Esophagus squamous epithelium (tissue), 4 donors: ENCODE data around the gene NFATC2.

Source experiments
- CTCF ChIP-seq, 6 experiments: fragments of 450-650 bp in 4 of 6; fragments of 200-600 bp in 2 of 6; sonication (generic) in 2 of 6; IDR thresholded peaks; one replicate each; pipeline ENCODE4 v1.5.1; 2016 to 2019; ENCODE audit warnings: antibody characterized with exemption in 6 of 6, mild to moderate bottlenecking in 4 of 6, moderate library complexity in 4 of 6
- POLR2A ChIP-seq, 4 donors: fragments of 450-650 bp; IDR thresholded peaks; one replicate each; pipeline ENCODE4 v1.6.1; 2017; ENCODE audit warnings: antibody characterized with exemption in 4 of 4, mild to moderate bottlenecking in 4 of 4, moderate library complexity in 3 of 4

DNA sequence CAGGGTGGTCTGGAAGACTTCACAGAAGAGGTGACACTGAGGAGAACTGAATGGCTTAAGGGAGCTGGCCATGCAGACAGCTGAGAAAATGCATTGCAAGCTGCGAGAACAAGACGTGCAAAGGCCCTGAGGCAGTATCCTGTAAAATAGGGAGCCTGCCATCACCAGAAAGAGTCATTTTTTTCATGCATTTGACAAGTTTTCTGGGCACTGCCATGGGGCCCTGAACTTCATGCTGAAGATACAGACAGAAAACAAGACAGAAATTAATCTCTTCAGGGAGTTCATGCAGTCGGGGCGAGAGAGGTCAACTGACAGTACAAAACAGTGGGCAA lies 28.9 kb upstream of the NFATC2 start:
- TF ChIP-seq POLR2A (IDR thresholded peaks at IDR 0.05) (no peak), CTCF (IDR thresholded peaks at IDR 0.05) (no peak)
